Measurements from ENCODE around the gene CDK14. TPM values are rescaled to one million over a fixed set of nuclear protein-coding genes. Genes with fewer than 3 reads are reported as not detected.

Gene CDK14
- total RNA-seq, 1 donor: 39.1 TPM

GRCh38 chr7:90879924-90880323, 283.8 kb downstream of the CDK14 start:
- no peaks in the 10 kb centered on the region for H3K27me3 ChIP-seq (ENCODE audit: insufficient read depth, low read length)
- H3K36me3 ChIP-seq (ENCODE audit: insufficient read depth, low read length): no peaks in the 10 kb centered on the region
- H3K4me3 ChIP-seq (ENCODE audit: insufficient read depth, low read length): no peak overlapping the region
- peaks cover 3% of the 10 kb centered on the region for H4K20me1 ChIP-seq (ENCODE audit: insufficient read depth, low read length)
- DNase-seq (ENCODE audit: insufficient read length, low spot score, missing footprints): no peak
- TF ChIP-seq CTCF (IDR thresholded peaks at IDR 0.05; ENCODE audit: extremely low read depth, low read depth, low read length): no peak
- no peak overlapping the region for H3K4me2 ChIP-seq (ENCODE audit: insufficient read depth, low read length)
- no peaks in the 10 kb centered on the region for H3K79me2 ChIP-seq (ENCODE audit: insufficient read depth, low read length)
- H3K9me3 ChIP-seq (ENCODE audit: low read depth, low read length): no peaks in the 10 kb centered on the region
- H2AFZ ChIP-seq (ENCODE audit: low read length): no peak overlapping the region
- no peak overlapping the region for H3K27ac ChIP-seq (ENCODE audit: low read depth, low read length)
- H3K4me1 ChIP-seq (ENCODE audit: insufficient read depth, low read length): peaks cover 7% of the 10 kb centered on the region

GRCh38 chr7:90886416-90886815, 290.3 kb downstream of the CDK14 start:
- peak; percentile 30 for DNase-seq (ENCODE audit: insufficient read length, low spot score, missing footprints)
- H3K79me2 ChIP-seq (ENCODE audit: insufficient read depth, low read length): no peaks in the 10 kb centered on the region
- H3K4me2 ChIP-seq (ENCODE audit: insufficient read depth, low read length): no peak overlapping the region
- no peaks in the 10 kb centered on the region for H3K4me1 ChIP-seq (ENCODE audit: insufficient read depth, low read length)
- TF ChIP-seq CTCF (IDR thresholded peaks at IDR 0.05; ENCODE audit: extremely low read depth, low read depth, low read length): no peak
- H2AFZ ChIP-seq (ENCODE audit: low read length): no peak overlapping the region
- no peaks in the 10 kb centered on the region for H3K27me3 ChIP-seq (ENCODE audit: insufficient read depth, low read length)
- H3K27ac ChIP-seq (ENCODE audit: low read depth, low read length): no peak overlapping the region
- no peaks in the 10 kb centered on the region for H3K9me3 ChIP-seq (ENCODE audit: low read depth, low read length)
- H3K36me3 ChIP-seq (ENCODE audit: insufficient read depth, low read length): no peaks in the 10 kb centered on the region
- no peak overlapping the region for H3K4me3 ChIP-seq (ENCODE audit: insufficient read depth, low read length)
- H4K20me1 ChIP-seq (ENCODE audit: insufficient read depth, low read length): no peaks in the 10 kb centered on the region

- Histone ChIP-seq H3K9me3 (ENCODE audit: low read depth, low read length) (no peaks in the 10 kb centered on the region), H3K4me3 (ENCODE audit: insufficient read depth, low read length) (no peak overlapping the region), H4K20me1 (ENCODE audit: insufficient read depth, low read length) (no peaks in the 10 kb centered on the region), H3K27me3 (ENCODE audit: insufficient read depth, low read length) (no peaks in the 10 kb centered on the region), H3K4me1 (ENCODE audit: insufficient read depth, low read length) (no peaks in the 10 kb centered on the region), H3K79me2 (ENCODE audit: insufficient read depth, low read length) (no peaks in the 10 kb centered on the region), H3K4me2 (ENCODE audit: insufficient read depth, low read length) (no peak overlapping the region), H3K27ac (ENCODE audit: low read depth, low read length) (no peak overlapping the region), H3K36me3 (ENCODE audit: insufficient read depth, low read length) (no peaks in the 10 kb centered on the region), H2AFZ (ENCODE audit: low read length) (no peak overlapping the region)
- no peak for TF ChIP-seq CTCF (IDR thresholded peaks at IDR 0.05; ENCODE audit: extremely low read depth, low read depth, low read length)
- DNase-seq (ENCODE audit: insufficient read length, low spot score, missing footprints): no peak
Measured at GRCh38 chr7:90889210-90889609, 293.1 kb downstream of the CDK14 start.

- H3K4me3 ChIP-seq (ENCODE audit: insufficient read depth, low read length): no peak overlapping the region
- DNase-seq (ENCODE audit: insufficient read length, low spot score, missing footprints): no peak
- no peaks in the 10 kb centered on the region for H3K79me2 ChIP-seq (ENCODE audit: insufficient read depth, low read length)
- no peaks in the 10 kb centered on the region for H3K4me1 ChIP-seq (ENCODE audit: insufficient read depth, low read length)
- no peaks in the 10 kb centered on the region for H3K9me3 ChIP-seq (ENCODE audit: low read depth, low read length)
- no peaks in the 10 kb centered on the region for H3K36me3 ChIP-seq (ENCODE audit: insufficient read depth, low read length)
- H3K27me3 ChIP-seq (ENCODE audit: insufficient read depth, low read length): no peaks in the 10 kb centered on the region
- no peak overlapping the region for H3K27ac ChIP-seq (ENCODE audit: low read depth, low read length)
- no peak for TF ChIP-seq CTCF (IDR thresholded peaks at IDR 0.05; ENCODE audit: extremely low read depth, low read depth, low read length)
- no peak overlapping the region for H2AFZ ChIP-seq (ENCODE audit: low read length)
- no peaks in the 10 kb centered on the region for H4K20me1 ChIP-seq (ENCODE audit: insufficient read depth, low read length)
- no peak overlapping the region for H3K4me2 ChIP-seq (ENCODE audit: insufficient read depth, low read length)
Measured at GRCh38 chr7:90889644-90890043, 293.5 kb downstream of the CDK14 start.
